PFSK-1 (cell line): ENCODE data around the gene AGPAT4.

Experiments
- FOXP2 ChIP-seq: optimal IDR thresholded peaks from 2 replicates; pipeline ENCODE3; 2011; ENCODE audit warnings: borderline replicate concordance, control low read depth, inconsistent platforms; ENCODE audit not compliant: insufficient read depth; ENCODE audit errors: extremely low read length, extremely low read depth
- POLR2AphosphoS5 ChIP-seq: IDR thresholded peaks from 2 replicates; pipeline ENCODE4 v1.6.1; 2012; ENCODE audit warnings: low read depth, mild to moderate bottlenecking, control low read depth, low read length, moderate library complexity
- SIN3A ChIP-seq: IDR thresholded peaks from 2 replicates; pipeline ENCODE4 v1.6.1; 2012; ENCODE audit warnings: mild to moderate bottlenecking, low read length, moderate library complexity, borderline replicate concordance; ENCODE audit not compliant: insufficient read depth
- TAF1 ChIP-seq: IDR thresholded peaks from 2 replicates; pipeline ENCODE4 v1.6.1; 2012; ENCODE audit warnings: low read length, control low read depth, borderline replicate concordance; ENCODE audit not compliant: insufficient read depth
- TF ChIP-seq, protein P1 (sequence below), 2 experiments: IDR thresholded peaks; 2 replicates each; pipeline versions ENCODE4 v1.6.1 to v1.8.0; 2011 to 2012; ENCODE audit warnings: low read depth in 2 of 2, low read length in 2 of 2, control low read depth in 1 of 2, inconsistent platforms in 1 of 2, mild to moderate bottlenecking in 1 of 2, moderate library complexity in 1 of 2; ENCODE audit not compliant: insufficient read depth in 1 of 2

AGPAT4 gene

GRCh38 chr6:161313940-161314509 lies 40.2 kb upstream of the AGPAT4 start:
- TF ChIP-seq FOXP2 (no peak), SIN3A (no peak), POLR2AphosphoS5 (no peak), TAF1 (no peak)
- TF ChIP-seq, protein P1, sequence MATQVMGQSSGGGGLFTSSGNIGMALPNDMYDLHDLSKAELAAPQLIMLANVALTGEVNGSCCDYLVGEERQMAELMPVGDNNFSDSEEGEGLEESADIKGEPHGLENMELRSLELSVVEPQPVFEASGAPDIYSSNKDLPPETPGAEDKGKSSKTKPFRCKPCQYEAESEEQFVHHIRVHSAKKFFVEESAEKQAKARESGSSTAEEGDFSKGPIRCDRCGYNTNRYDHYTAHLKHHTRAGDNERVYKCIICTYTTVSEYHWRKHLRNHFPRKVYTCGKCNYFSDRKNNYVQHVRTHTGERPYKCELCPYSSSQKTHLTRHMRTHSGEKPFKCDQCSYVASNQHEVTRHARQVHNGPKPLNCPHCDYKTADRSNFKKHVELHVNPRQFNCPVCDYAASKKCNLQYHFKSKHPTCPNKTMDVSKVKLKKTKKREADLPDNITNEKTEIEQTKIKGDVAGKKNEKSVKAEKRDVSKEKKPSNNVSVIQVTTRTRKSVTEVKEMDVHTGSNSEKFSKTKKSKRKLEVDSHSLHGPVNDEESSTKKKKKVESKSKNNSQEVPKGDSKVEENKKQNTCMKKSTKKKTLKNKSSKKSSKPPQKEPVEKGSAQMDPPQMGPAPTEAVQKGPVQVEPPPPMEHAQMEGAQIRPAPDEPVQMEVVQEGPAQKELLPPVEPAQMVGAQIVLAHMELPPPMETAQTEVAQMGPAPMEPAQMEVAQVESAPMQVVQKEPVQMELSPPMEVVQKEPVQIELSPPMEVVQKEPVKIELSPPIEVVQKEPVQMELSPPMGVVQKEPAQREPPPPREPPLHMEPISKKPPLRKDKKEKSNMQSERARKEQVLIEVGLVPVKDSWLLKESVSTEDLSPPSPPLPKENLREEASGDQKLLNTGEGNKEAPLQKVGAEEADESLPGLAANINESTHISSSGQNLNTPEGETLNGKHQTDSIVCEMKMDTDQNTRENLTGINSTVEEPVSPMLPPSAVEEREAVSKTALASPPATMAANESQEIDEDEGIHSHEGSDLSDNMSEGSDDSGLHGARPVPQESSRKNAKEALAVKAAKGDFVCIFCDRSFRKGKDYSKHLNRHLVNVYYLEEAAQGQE (IDR thresholded peaks at IDR 0.05; ENCODE audit: insufficient read depth in 1 of 2, low read depth in 2 of 2, low read length in 2 of 2), result no peak

- TF ChIP-seq, protein P1 (IDR thresholded peaks at IDR 0.05; ENCODE audit: insufficient read depth in 1 of 2, low read depth in 2 of 2, low read length in 2 of 2), result no peak
- TF ChIP-seq POLR2AphosphoS5 (no peak), SIN3A (no peak), FOXP2 (no peak), TAF1 (no peak)
These were observed 34.3 kb upstream of the AGPAT4 start for GRCh38 chr6:161308075-161308655.

GRCh38 chr6:161305860-161306259 lies 32.0 kb upstream of the AGPAT4 start:
- TF ChIP-seq TAF1 (no peak), POLR2AphosphoS5 (no peak)

DNA sequence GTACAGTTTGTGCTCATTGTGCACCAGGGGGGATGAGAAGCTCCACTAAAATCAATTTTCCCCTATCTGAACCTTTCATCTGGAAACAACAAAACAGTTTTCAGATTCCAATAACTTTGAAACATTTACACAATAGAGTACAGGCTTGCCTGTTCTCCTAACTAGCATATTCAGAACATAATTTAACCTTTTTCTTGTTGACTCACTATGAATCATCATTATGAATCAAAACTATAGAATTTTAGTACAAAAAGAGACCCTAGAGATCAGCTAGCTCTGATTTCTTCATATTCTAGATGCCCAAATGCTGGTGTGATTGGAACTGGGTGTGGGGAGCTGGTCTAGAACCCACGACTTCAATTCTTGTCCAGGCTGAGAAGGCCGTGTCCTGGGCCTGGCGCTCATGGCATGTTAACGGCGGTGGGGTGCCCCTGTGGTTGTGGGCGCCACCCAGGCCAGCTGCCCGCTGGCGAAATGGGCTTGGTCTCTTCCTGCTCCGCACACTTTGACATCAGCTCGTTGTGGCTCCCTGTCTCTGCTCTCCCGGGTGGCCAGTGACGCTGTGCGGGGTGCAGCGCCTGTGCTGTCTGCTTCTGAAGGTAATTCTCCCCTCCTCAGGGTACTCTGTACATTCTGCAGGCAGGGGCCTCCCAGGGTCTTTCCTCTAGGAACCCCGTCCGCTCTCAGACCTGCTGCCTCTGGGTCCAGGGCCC lies 29.9 kb upstream of the AGPAT4 start:
- TF ChIP-seq FOXP2, result no peak
- TF ChIP-seq, protein P1 (IDR thresholded peaks at IDR 0.05; ENCODE audit: insufficient read depth in 1 of 2, low read depth in 2 of 2, low read length in 2 of 2), result no peak
- TF ChIP-seq TAF1, result no peak
- no peak for TF ChIP-seq POLR2AphosphoS5
- no peak for TF ChIP-seq SIN3A

DNA sequence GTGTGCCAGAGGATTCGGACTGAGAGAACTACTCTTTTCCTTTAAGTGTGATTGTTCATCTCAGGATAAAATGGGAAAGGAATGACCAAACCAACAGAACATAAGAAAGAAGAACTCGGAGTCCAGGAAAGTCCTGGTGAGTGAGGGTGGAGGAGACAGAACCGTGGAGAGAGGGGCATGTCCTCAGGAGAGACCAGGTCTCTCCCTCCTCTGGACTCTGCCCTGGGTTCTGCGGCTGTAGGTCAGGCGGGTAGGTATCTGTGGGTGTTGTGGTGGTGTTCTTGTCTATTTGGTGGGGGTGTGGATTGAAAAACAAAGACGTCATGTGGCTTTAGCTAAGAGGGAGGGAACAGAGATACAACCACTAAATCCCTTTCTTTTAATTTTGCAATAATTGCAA lies 29.1 kb upstream of the AGPAT4 start:
- TF ChIP-seq FOXP2 (no peak), SIN3A (no peak), TAF1 (no peak)
- TF ChIP-seq, protein P1 (IDR thresholded peaks at IDR 0.05; ENCODE audit: insufficient read depth in 1 of 2, low read depth in 2 of 2, low read length in 2 of 2), result no peak
